Measurements from ENCODE around the gene WNT16.
A peak's percentile ranks its signal among the peaks of the same experiment; 100 is the strongest.
"Not testable (repeated sequence)": the region's sequence is repeated elsewhere in the genome, so short reads cannot be mapped to it uniquely, and the experiment has no call there.

The WNT16 gene

DNA sequence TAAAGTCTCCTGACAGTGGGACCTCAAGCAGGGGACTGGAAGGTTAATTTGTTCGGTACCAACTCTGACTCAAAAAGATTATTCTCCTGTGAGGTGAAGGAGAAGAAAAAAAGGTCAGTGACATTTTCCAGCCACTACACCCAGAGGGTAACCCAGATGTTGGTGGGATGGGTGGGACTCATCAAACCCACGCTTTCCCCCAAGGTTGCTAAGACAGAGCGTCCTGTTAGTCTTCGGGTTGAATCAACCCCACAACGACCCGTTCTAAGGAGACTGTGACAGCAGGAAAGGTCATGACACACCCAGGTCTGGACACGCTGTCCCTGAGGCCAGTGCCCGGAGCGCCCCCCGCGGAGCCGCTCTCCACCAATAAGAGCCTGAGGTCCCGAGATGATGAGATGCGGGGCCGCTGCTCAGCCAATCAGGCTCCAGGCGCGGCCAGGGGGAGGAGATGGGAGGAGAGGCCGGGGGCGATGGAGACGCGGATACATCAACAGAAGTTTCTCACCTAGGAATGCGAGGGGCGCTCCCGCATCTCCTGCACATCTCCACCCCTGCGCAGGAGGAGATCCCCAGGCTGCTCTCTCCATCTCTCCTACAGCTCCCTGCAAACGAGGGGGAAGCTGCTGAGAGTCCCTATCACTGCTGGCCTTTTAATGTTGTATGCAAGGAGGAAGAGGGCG is at the start of gene WNT16:
TSS of gene WNT16 (plus strand) at position 493 of the 683 bp plus-strand sequence. CDS start 293 bp downstream, outside the sequence.
- H3K4me1 ChIP-seq (ENCODE audit: control insufficient read depth, insufficient read depth, low read length) = no peaks in the 10 kb centered on the region; the same call in 1 of the 2 replicates
- peaks cover 49% of the 10 kb centered on the region for H3K27me3 ChIP-seq (ENCODE audit: control insufficient read depth, insufficient read depth, low read length)
- H3K9me3 ChIP-seq (ENCODE audit: control insufficient read depth, insufficient read depth, low read depth, low read length) = no peaks in the 10 kb centered on the region
- H3K9ac ChIP-seq (ENCODE audit: low read length) = peak within 1 kb of the TSS; percentile 29
- no peaks in the 10 kb centered on the region for H3K36me3 ChIP-seq (ENCODE audit: control insufficient read depth, insufficient read depth, low read length)
- H3K27ac ChIP-seq (ENCODE audit: low read depth, low read length) = no peak within 1 kb of the TSS
- H3K4me3 ChIP-seq (ENCODE audit: low read depth, low read length) = peak within 1 kb of the TSS; percentile 78

DNA sequence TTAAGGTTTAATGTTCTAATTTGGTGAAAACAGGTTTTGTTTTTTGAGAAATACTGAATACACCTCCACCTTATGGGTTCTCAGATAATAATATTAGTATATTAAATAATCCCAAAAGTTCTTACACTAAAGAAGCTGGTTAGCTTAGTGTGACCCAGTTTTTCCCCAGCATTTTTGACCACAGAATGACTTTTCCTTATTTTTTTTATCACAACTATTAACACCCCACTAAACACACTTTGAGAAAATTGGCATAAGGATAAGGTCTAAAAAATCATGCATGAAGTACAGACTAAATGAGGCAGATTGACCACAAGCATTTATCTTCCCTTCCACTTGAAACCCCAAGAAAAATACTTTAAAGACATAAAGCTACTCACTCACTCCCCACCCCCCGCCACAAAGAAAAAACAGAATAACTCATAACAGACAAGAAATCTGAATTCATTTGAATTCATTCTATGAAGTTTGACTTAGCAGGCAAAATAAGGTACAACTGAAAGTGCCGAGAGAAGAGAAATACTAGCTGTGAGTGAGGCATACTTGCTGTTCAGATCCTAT is 49.7 kb upstream of the WNT16 start:
- H3K36me3 ChIP-seq (ENCODE audit: control insufficient read depth, insufficient read depth, low read length) = no peaks in the 10 kb centered on the region
- no peak overlapping the region for H3K9ac ChIP-seq (ENCODE audit: low read length)
- no peaks in the 10 kb centered on the region for H3K27me3 ChIP-seq (ENCODE audit: control insufficient read depth, insufficient read depth, low read length)
- H3K27ac ChIP-seq (ENCODE audit: low read depth, low read length) = no peak overlapping the region; the same call in 1 of the 2 replicates
- H3K4me3 ChIP-seq (ENCODE audit: low read depth, low read length) = no peak overlapping the region
- H3K9me3 ChIP-seq (ENCODE audit: control insufficient read depth, insufficient read depth, low read depth, low read length) = peaks cover 6% of the 10 kb centered on the region; the same call in 1 of the 2 replicates
- peaks cover 14% of the 10 kb centered on the region for H3K4me1 ChIP-seq (ENCODE audit: control insufficient read depth, insufficient read depth, low read length)

GRCh38 chr7:121279822-121280221 is 49.0 kb upstream of the WNT16 start:
- no peak overlapping the region for H3K9ac ChIP-seq (ENCODE audit: low read length)
- H3K4me3 ChIP-seq (ENCODE audit: low read depth, low read length) = no peak overlapping the region
- H3K36me3 ChIP-seq (ENCODE audit: control insufficient read depth, insufficient read depth, low read length) = no peaks in the 10 kb centered on the region
- H3K9me3 ChIP-seq (ENCODE audit: control insufficient read depth, insufficient read depth, low read depth, low read length) = peaks cover 13% of the 10 kb centered on the region
- no peaks in the 10 kb centered on the region for H3K27me3 ChIP-seq (ENCODE audit: control insufficient read depth, insufficient read depth, low read length)
- peaks cover 14% of the 10 kb centered on the region for H3K4me1 ChIP-seq (ENCODE audit: control insufficient read depth, insufficient read depth, low read length)
- no peak overlapping the region for H3K27ac ChIP-seq (ENCODE audit: low read depth, low read length)

DNA sequence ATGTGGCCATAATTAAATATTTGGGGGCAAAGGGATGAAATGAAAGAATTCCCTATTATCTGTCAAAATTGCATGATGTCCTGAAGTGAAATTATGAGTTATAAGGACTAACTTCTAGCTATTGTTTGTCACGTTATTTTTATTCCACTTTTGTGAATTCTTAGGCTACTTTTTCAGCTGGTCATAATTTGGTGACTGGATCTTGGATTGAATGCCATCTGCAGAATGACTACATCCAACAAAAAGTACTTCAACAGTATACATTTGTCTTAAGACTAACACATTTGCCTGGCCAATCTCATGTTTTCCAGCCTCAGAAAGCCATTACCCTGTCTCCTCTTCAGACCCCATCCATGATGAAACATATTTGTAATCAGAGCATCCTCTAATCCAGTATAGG is 48.1 kb upstream of the WNT16 start:
- H3K4me1 ChIP-seq (ENCODE audit: control insufficient read depth, insufficient read depth, low read length) = peaks cover 14% of the 10 kb centered on the region
- peaks cover 19% of the 10 kb centered on the region for H3K9me3 ChIP-seq (ENCODE audit: control insufficient read depth, insufficient read depth, low read depth, low read length)
- no peak overlapping the region for H3K27ac ChIP-seq (ENCODE audit: low read depth, low read length)
- H3K4me3 ChIP-seq (ENCODE audit: low read depth, low read length) = no peak overlapping the region
- H3K27me3 ChIP-seq (ENCODE audit: control insufficient read depth, insufficient read depth, low read length) = no peaks in the 10 kb centered on the region
- no peaks in the 10 kb centered on the region for H3K36me3 ChIP-seq (ENCODE audit: control insufficient read depth, insufficient read depth, low read length)
- no peak overlapping the region for H3K9ac ChIP-seq (ENCODE audit: low read length)

- no peak overlapping the region for H3K27ac ChIP-seq (ENCODE audit: low read depth, low read length)
- H3K4me1 ChIP-seq (ENCODE audit: control insufficient read depth, insufficient read depth, low read length) = peaks cover 14% of the 10 kb centered on the region
- no peak overlapping the region for H3K9ac ChIP-seq (ENCODE audit: low read length)
- H3K27me3 ChIP-seq (ENCODE audit: control insufficient read depth, insufficient read depth, low read length) = no peaks in the 10 kb centered on the region
- H3K4me3 ChIP-seq (ENCODE audit: low read depth, low read length) = no peak overlapping the region
- H3K36me3 ChIP-seq (ENCODE audit: control insufficient read depth, insufficient read depth, low read length) = no peaks in the 10 kb centered on the region
- peaks cover 30% of the 10 kb centered on the region for H3K9me3 ChIP-seq (ENCODE audit: control insufficient read depth, insufficient read depth, low read depth, low read length)
These were observed 46.7 kb upstream of the WNT16 start for GRCh38 chr7:121282129-121282528.

GRCh38 chr7:121285066-121285667 is 43.6 kb upstream of the WNT16 start:
- Histone ChIP-seq H3K4me3 (ENCODE audit: low read depth, low read length) (no peak overlapping the region), H3K9me3 (ENCODE audit: control insufficient read depth, insufficient read depth, low read depth, low read length) (peaks cover 34% of the 10 kb centered on the region), H3K27ac (ENCODE audit: low read depth, low read length) (no peak overlapping the region), H3K27me3 (ENCODE audit: control insufficient read depth, insufficient read depth, low read length) (no peaks in the 10 kb centered on the region), H3K36me3 (ENCODE audit: control insufficient read depth, insufficient read depth, low read length) (no peaks in the 10 kb centered on the region), H3K9ac (ENCODE audit: low read length) (no peak overlapping the region), H3K4me1 (ENCODE audit: control insufficient read depth, insufficient read depth, low read length) (no peaks in the 10 kb centered on the region)

GRCh38 chr7:121286186-121286585 is 42.6 kb upstream of the WNT16 start:
- no peak overlapping the region for H3K9ac ChIP-seq (ENCODE audit: low read length)
- H3K36me3 ChIP-seq (ENCODE audit: control insufficient read depth, insufficient read depth, low read length) = no peaks in the 10 kb centered on the region
- H3K4me3 ChIP-seq (ENCODE audit: low read depth, low read length) = no peak overlapping the region
- H3K27me3 ChIP-seq (ENCODE audit: control insufficient read depth, insufficient read depth, low read length) = no peaks in the 10 kb centered on the region
- no peak overlapping the region for H3K27ac ChIP-seq (ENCODE audit: low read depth, low read length)
- peaks cover 34% of the 10 kb centered on the region for H3K9me3 ChIP-seq (ENCODE audit: control insufficient read depth, insufficient read depth, low read depth, low read length)
- H3K4me1 ChIP-seq (ENCODE audit: control insufficient read depth, insufficient read depth, low read length) = no peaks in the 10 kb centered on the region

GRCh38 chr7:121286742-121287734 is 41.8 kb upstream of the WNT16 start:
- no peak overlapping the region for H3K4me3 ChIP-seq (ENCODE audit: low read depth, low read length)
- H3K27ac ChIP-seq (ENCODE audit: low read depth, low read length) = no peak overlapping the region
- no peaks in the 10 kb centered on the region for H3K27me3 ChIP-seq (ENCODE audit: control insufficient read depth, insufficient read depth, low read length)
- no peaks in the 10 kb centered on the region for H3K4me1 ChIP-seq (ENCODE audit: control insufficient read depth, insufficient read depth, low read length)
- H3K9me3 ChIP-seq (ENCODE audit: control insufficient read depth, insufficient read depth, low read depth, low read length) = peaks cover 34% of the 10 kb centered on the region
- H3K9ac ChIP-seq (ENCODE audit: low read length) = no peak overlapping the region
- H3K36me3 ChIP-seq (ENCODE audit: control insufficient read depth, insufficient read depth, low read length) = no peaks in the 10 kb centered on the region

DNA sequence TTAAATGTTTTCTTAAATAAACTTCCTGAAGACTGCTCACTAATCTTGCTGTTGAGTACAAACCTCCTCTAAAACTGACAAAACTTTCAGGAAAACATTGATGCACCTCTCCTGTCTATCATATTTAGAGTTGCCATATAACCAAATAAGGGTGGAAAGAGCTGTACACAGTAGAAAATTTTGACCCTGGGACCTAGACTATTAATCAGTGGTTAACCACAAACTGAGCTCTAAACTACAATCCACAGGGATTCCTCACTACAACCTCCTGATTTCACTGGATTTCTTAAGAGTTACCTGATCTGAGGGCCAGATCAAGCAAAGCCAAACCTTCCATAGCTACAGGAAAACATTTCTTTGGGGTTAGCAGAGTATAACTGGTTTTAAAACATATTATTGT is 39.9 kb upstream of the WNT16 start:
- Histone ChIP-seq H3K27ac (ENCODE audit: low read depth, low read length) (no peak overlapping the region), H3K9me3 (ENCODE audit: control insufficient read depth, insufficient read depth, low read depth, low read length) (peaks cover 30% of the 10 kb centered on the region), H3K36me3 (ENCODE audit: control insufficient read depth, insufficient read depth, low read length) (no peaks in the 10 kb centered on the region), H3K4me1 (ENCODE audit: control insufficient read depth, insufficient read depth, low read length) (no peaks in the 10 kb centered on the region), H3K27me3 (ENCODE audit: control insufficient read depth, insufficient read depth, low read length) (no peaks in the 10 kb centered on the region), H3K9ac (ENCODE audit: low read length) (no peak overlapping the region), H3K4me3 (ENCODE audit: low read depth, low read length) (no peak overlapping the region)

DNA sequence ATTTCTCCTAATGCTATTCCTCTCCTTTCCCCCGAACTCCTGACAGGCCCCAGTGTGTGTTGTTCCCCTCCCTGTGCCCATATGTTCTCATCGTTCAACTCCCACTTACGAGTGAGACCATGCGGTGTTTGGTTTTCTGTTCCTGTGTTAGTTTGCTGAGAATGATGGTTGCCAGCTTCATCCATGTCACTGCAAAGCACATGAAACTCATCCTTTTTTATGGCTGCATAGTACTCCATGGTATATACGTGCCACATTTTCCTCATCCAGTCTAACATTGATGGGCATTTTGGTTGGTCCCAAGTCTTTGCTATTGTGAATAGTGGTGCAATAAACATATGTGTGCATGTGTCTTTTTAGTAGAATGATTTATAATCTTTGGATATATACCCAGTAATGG is 38.9 kb upstream of the WNT16 start:
- H3K9me3 ChIP-seq (ENCODE audit: control insufficient read depth, insufficient read depth, low read depth, low read length) = peaks cover 21% of the 10 kb centered on the region
- H3K4me3 ChIP-seq (ENCODE audit: low read depth, low read length); H3K36me3 ChIP-seq (ENCODE audit: control insufficient read depth, insufficient read depth, low read length); H3K27ac ChIP-seq (ENCODE audit: low read depth, low read length); H3K27me3 ChIP-seq (ENCODE audit: control insufficient read depth, insufficient read depth, low read length); H3K9ac ChIP-seq (ENCODE audit: low read length); H3K4me1 ChIP-seq (ENCODE audit: control insufficient read depth, insufficient read depth, low read length): not testable (repeated sequence)
